ENCODE measurements around the gene BSG.

DNA sequence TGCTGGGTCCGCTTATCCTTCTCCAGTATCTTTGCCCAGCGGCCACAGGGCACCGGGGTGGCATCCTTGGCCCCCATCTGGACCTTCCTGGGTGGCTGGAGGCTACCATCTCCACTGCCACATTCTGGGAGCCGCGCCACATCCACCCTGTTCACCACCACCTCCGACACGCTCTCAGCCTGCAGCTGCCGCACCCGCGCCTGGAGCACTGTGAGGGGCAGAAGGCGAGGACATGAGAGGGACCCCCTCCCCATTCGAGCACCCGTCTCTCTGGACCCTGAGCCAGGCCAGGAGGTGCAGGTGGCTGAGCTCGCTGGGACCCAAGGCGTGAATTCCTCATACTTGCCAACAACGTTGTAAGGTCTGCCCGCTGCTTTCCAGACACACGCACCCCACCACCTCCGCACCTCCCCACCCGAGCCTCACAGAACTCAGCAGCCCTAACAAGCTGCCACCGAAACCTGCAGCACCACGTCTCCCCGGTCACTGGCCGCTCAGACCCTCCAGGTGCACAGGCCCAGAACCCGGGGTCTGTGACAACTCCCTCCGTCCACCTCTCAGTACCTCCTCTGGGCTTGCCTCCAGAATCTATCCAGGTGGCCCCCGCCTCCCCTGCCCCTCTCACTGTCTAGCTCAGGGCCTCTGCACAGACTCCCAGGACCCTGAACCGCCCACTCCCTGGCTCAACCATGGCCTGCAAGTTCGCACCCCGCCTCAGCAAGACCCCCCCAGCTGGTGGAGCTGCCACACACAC is 57.7 kb downstream of the BSG start:
- no peak for TF ChIP-seq POLR2A (IDR thresholded peaks at IDR 0.05)
- TF ChIP-seq, protein P1, sequence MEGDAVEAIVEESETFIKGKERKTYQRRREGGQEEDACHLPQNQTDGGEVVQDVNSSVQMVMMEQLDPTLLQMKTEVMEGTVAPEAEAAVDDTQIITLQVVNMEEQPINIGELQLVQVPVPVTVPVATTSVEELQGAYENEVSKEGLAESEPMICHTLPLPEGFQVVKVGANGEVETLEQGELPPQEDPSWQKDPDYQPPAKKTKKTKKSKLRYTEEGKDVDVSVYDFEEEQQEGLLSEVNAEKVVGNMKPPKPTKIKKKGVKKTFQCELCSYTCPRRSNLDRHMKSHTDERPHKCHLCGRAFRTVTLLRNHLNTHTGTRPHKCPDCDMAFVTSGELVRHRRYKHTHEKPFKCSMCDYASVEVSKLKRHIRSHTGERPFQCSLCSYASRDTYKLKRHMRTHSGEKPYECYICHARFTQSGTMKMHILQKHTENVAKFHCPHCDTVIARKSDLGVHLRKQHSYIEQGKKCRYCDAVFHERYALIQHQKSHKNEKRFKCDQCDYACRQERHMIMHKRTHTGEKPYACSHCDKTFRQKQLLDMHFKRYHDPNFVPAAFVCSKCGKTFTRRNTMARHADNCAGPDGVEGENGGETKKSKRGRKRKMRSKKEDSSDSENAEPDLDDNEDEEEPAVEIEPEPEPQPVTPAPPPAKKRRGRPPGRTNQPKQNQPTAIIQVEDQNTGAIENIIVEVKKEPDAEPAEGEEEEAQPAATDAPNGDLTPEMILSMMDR (IDR thresholded peaks at IDR 0.05) = no peak

Data from heart left ventricle (tissue), 13 donors.